Subcutaneous adipose tissue (tissue), 4 donors: ENCODE measurements around the gene IGSF21. TPM values are rescaled to one million over a fixed set of nuclear protein-coding genes. Genes with fewer than 3 reads are reported as not detected.

Source experiments
- CTCF ChIP-seq: fragments of 450-650 bp; IDR thresholded peaks from one replicate; pipeline ENCODE4 v1.5.1; 2016; ENCODE audit warnings: low read depth, mild to moderate bottlenecking, control low read depth, antibody characterized with exemption, moderate library complexity
- total RNA-seq, 4 donors: library from RNA; depleted of rRNA; stranded (reverse); fragments of >200 nt; gene quantifications; one replicate each; pipeline ENCODE4 v1.1.0, GENCODE V29; 2016

IGSF21 gene
- total RNA-seq, 4 donors from 2014 or later: 0.98 to 12.6 (median 4.4) TPM; not detected in 1

- no peak for TF ChIP-seq CTCF
Observed at GRCh38 chr1:18192974-18193373, 85.4 kb downstream of the IGSF21 start.

- no peak for TF ChIP-seq CTCF
Observed at GRCh38 chr1:18197299-18197698, 89.7 kb downstream of the IGSF21 start.

- TF ChIP-seq CTCF: no peak
Observed at GRCh38 chr1:18198260-18198659, 90.7 kb downstream of the IGSF21 start.

- TF ChIP-seq CTCF: no peak
Observed at GRCh38 chr1:18199462-18199861, 91.9 kb downstream of the IGSF21 start.

DNA sequence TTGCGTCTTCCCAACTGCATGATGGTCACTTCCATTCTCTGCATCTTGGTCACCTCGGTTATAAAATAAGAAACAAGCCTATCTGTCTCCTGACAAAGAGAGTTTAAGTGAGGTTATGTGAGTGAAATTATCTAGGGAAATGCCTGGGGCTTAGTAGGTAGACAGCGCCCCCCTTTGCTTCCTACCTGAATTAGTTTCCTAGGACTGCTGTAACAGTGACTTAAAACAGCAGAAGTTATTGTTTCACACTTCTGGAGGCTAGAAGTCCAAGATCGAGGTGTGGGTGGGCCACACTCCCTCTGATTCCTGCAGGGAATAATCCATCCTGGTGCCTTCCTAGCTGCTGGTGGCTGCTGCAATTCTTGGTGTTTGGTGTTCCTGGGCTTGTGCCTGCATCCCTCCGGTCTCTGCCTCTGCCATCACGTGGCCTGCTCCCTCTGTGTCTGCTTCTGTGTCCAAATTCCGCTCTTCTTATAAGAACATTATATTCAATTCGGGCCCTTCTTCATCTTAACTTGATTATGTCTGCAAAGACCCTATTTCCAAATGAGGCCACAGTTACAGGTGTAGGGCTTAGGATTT is 92.6 kb downstream of the IGSF21 start:
- TF ChIP-seq CTCF: no peak

DNA sequence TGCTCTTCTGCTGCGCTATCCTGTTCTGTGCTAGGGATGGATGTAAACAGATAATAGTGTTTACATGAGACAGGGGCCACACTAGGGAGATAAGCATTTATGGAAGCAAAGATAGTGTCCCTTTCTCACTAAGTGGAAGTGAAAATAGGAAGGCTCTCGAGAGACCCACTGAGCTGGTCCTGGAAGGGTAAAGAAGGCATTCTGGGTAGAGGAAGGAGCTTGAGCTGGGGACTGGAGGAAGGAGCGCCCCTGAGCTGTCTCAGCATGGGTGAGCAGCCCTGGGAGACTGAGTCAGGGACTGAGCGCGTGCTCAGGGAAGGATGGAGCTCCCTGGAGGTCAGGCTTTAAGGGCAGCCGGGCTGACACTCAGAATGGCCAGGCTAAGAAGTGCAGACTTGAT is 93.3 kb downstream of the IGSF21 start:
- no peak for TF ChIP-seq CTCF

GRCh38 chr1:18201997-18202719 is 94.6 kb downstream of the IGSF21 start:
- no peak for TF ChIP-seq CTCF
